H1 (cell line): ENCODE results near the gene PDE2A. TPM values are rescaled to one million over a fixed set of nuclear protein-coding genes. Genes with fewer than 3 reads are reported as not detected.
A peak's percentile ranks its signal among the peaks of the same experiment; 100 is the strongest.

Source experiments
- CTCF ChIA-PET: fragments of 300-600 bp; sonication (Branson Sonifier 250); formaldehyde crosslinking; loops from one replicate; lab custom pipeline; 2021; ENCODE audit not compliant: partially characterized antibody; lab: Charles Lee
- POLR2A ChIA-PET: fragments of 300-600 bp; sonication (Branson Sonifier 250); formaldehyde crosslinking; loops from one replicate; lab custom pipeline; 2021; ENCODE audit warnings: inconsistent platforms; ENCODE audit not compliant: partially characterized antibody; lab: Charles Lee
- DNase-seq, 2 experiments: peaks; one replicate each; pipeline versions ENCODE4 v3.0.0 to v3.0.0-alpha.2; 2010 to 2022; ENCODE audit warnings: low spot score in 2 of 2, low read depth in 1 of 2, mixed read lengths in 1 of 2
- FAIRE-seq: peaks from 2 replicates; lab custom pipeline; 2011; peaks lifted over from hg19 to GRCh38; lab: Jason Lieb, UNC
- H2AFZ ChIP-seq: 2 replicates; pipeline ENCODE4 v1.8.1; 2012; ENCODE audit warnings: low read length, inconsistent platforms
- H2AK5ac ChIP-seq: 2 replicates; pipeline ENCODE4 v1.6.1; 2013; ENCODE audit warnings: low read depth, low read length
- H2BK120ac ChIP-seq: replicated peaks from 2 replicates; pipeline ENCODE3; 2013; ENCODE audit warnings: low read depth, low read length, inconsistent platforms
- H2BK12ac ChIP-seq: 2 replicates; pipeline ENCODE4 v1.6.1; 2013; ENCODE audit warnings: low read depth, low read length
- H2BK15ac ChIP-seq: 2 replicates; pipeline ENCODE4 v1.6.1; 2013; ENCODE audit warnings: low read length
- H2BK20ac ChIP-seq: 2 replicates; pipeline ENCODE4 v1.6.1; 2013; ENCODE audit warnings: low read length
- H2BK5ac ChIP-seq: 2 replicates; pipeline ENCODE4 v1.6.1; 2013; ENCODE audit warnings: low read depth, low read length
- H3K14ac ChIP-seq: 2 replicates; pipeline ENCODE4 v1.6.1; 2013; ENCODE audit warnings: inconsistent platforms; ENCODE audit not compliant: insufficient read length
- H3K18ac ChIP-seq: 2 replicates; pipeline ENCODE4 v1.6.1; 2013; ENCODE audit warnings: low read length; ENCODE audit errors: extremely low read depth
- H3K23ac ChIP-seq: 2 replicates; pipeline ENCODE4 v1.6.1; 2013; ENCODE audit warnings: inconsistent platforms; ENCODE audit not compliant: insufficient read length
- H3K23me2 ChIP-seq: 2 replicates; pipeline ENCODE4 v1.6.1; 2013; ENCODE audit warnings: low read depth, low read length
- H3K27ac ChIP-seq: 2 replicates; pipeline ENCODE4 v1.6.1; 2011; ENCODE audit warnings: low read depth, low read length, inconsistent platforms
- H3K27me3 ChIP-seq, 4 experiments: replicated peaks in 1 of 4; 1 replicate in 1 of 4; 2 replicates in 3 of 4; pipeline versions ENCODE4 v1.6.1 to v1.8.1; 2011 to 2013; ENCODE audit warnings: low read length in 3 of 4, mild to moderate bottlenecking in 3 of 4, inconsistent platforms in 2 of 4, mixed read lengths in 2 of 4, moderate library complexity in 1 of 4; ENCODE audit not compliant: control insufficient read depth in 3 of 4, insufficient read depth in 3 of 4; ENCODE audit errors: extremely low read depth in 1 of 4
- H3K36me3 ChIP-seq, 4 experiments: 2 replicates each; pipeline versions ENCODE4 v1.6.1 to v1.8.1; 2011 to 2013; ENCODE audit warnings: mild to moderate bottlenecking in 4 of 4, low read length in 3 of 4, moderate library complexity in 2 of 4, control low read depth in 1 of 4, inconsistent platforms in 1 of 4; ENCODE audit not compliant: insufficient read depth in 4 of 4, control insufficient read depth in 2 of 4
- H3K4ac ChIP-seq: replicated peaks from 2 replicates; pipeline ENCODE3; 2013; ENCODE audit warnings: low read length, low read depth, mixed read lengths, inconsistent platforms; ENCODE audit not compliant: insufficient read length
- H3K4me1 ChIP-seq, 4 experiments: replicated peaks in 1 of 4; 1 replicate in 1 of 4; 2 replicates in 3 of 4; pipeline versions ENCODE4 v1.6.1 to v1.8.1; 2011 to 2013; ENCODE audit warnings: low read length in 3 of 4, inconsistent platforms in 2 of 4, mixed read lengths in 1 of 4; ENCODE audit not compliant: insufficient read depth in 4 of 4, control insufficient read depth in 3 of 4
- H3K4me2 ChIP-seq, 2 experiments: 2 replicates each; pipeline versions ENCODE4 v1.6.1 to v1.8.1; 2011 to 2013; ENCODE audit warnings: low read depth in 2 of 2, low read length in 2 of 2, control low read depth in 1 of 2, inconsistent platforms in 1 of 2, mild to moderate bottlenecking in 1 of 2; ENCODE audit not compliant: insufficient read depth in 1 of 2
- H3K4me3 ChIP-seq, 4 experiments: fragments of 200-600, 300-600 bp in 1 of 4; sonication (generic), shearing (Covaris generic), sonication (Bioruptor Twin) in 1 of 4; 2 replicates each; pipeline versions ENCODE4 v1.5.1 to v1.8.1; 2011 to 2016; ENCODE audit warnings: low read length in 4 of 4, low read depth in 3 of 4, control low read depth in 2 of 4, inconsistent platforms in 2 of 4, mild to moderate bottlenecking in 2 of 4, mixed read lengths in 1 of 4, moderate library complexity in 1 of 4; ENCODE audit not compliant: insufficient read depth in 2 of 4; ENCODE audit errors: extremely low read depth in 1 of 4
- H3K56ac ChIP-seq: replicated peaks from 2 replicates; pipeline ENCODE3; 2013; ENCODE audit warnings: low read depth, mild to moderate bottlenecking, mixed read lengths, low read length, inconsistent platforms; ENCODE audit not compliant: insufficient read length
- H3K79me1 ChIP-seq: 2 replicates; pipeline ENCODE4 v1.6.1; 2013; ENCODE audit warnings: low read depth, low read length, control low read depth
- H3K79me2 ChIP-seq, 2 experiments: 2 replicates each; pipeline versions ENCODE4 v1.6.1 to v1.8.1; 2012 to 2013; ENCODE audit warnings: low read length in 2 of 2, mild to moderate bottlenecking in 2 of 2, inconsistent platforms in 1 of 2; ENCODE audit not compliant: insufficient read depth in 2 of 2, control insufficient read depth in 1 of 2
- H3K9ac ChIP-seq, 4 experiments: replicated peaks in 1 of 4; 1 replicate in 1 of 4; 2 replicates in 3 of 4; pipeline versions ENCODE4 v1.6.1 to v1.8.1; 2011 to 2013; ENCODE audit warnings: low read depth in 3 of 4, low read length in 3 of 4, control low read depth in 2 of 4, mild to moderate bottlenecking in 2 of 4, moderate library complexity in 2 of 4, inconsistent platforms in 1 of 4; ENCODE audit errors: extremely low read depth in 1 of 4
- H3K9me3 ChIP-seq, 2 experiments: 2 replicates each; pipeline versions ENCODE4 v1.6.1 to v1.8.1; 2012 to 2013; ENCODE audit warnings: mild to moderate bottlenecking in 2 of 2, moderate library complexity in 2 of 2, control low read depth in 1 of 2, inconsistent platforms in 1 of 2, low read depth in 1 of 2, low read length in 1 of 2, mixed read lengths in 1 of 2; ENCODE audit not compliant: insufficient read depth in 2 of 2
- H4K20me1 ChIP-seq, 2 experiments: replicated peaks in 1 of 2; 2 replicates each; pipeline versions ENCODE3 to v1.8.1; 2011 to 2013; ENCODE audit warnings: inconsistent platforms in 2 of 2, low read length in 2 of 2, mild to moderate bottlenecking in 1 of 2; ENCODE audit not compliant: insufficient read depth in 2 of 2, control insufficient read depth in 1 of 2
- H4K5ac ChIP-seq: 2 replicates; pipeline ENCODE4 v1.6.1; 2013; ENCODE audit warnings: low read length, low read depth, mixed read lengths, inconsistent platforms; ENCODE audit not compliant: insufficient read length
- H4K8ac ChIP-seq: 2 replicates; pipeline ENCODE4 v1.8.0; 2013; ENCODE audit warnings: mild to moderate bottlenecking, moderate library complexity, low read length, inconsistent platforms; ENCODE audit not compliant: insufficient read depth; ENCODE audit errors: extremely low read depth
- H4K91ac ChIP-seq: replicated peaks from 2 replicates; pipeline ENCODE3; 2013; ENCODE audit warnings: low read length, mixed read lengths, inconsistent platforms; ENCODE audit not compliant: insufficient read length
- BACH1 ChIP-seq: IDR thresholded peaks from 2 replicates; pipeline ENCODE4 v1.6.1; 2012; ENCODE audit warnings: low read length, improper control_type of control experiment
- BRCA1 ChIP-seq: IDR thresholded peaks from 2 replicates; pipeline ENCODE4 v1.6.1; 2012; ENCODE audit warnings: low read depth, low read length, improper control_type of control experiment
- E2F6 ChIP-seq: IDR thresholded peaks from 2 replicates; pipeline ENCODE4 v1.6.1; 2012; ENCODE audit warnings: inconsistent platforms
- FOSL1 ChIP-seq: IDR thresholded peaks from 2 replicates; pipeline ENCODE4 v1.6.1; 2011; ENCODE audit warnings: mild to moderate bottlenecking, low read depth, low read length, moderate library complexity; ENCODE audit not compliant: insufficient read depth
- PHF8 ChIP-seq: fragments of 200-600 bp; sonication (generic); conservative IDR thresholded peaks from 2 replicates; pipeline ENCODE4 v1.7.1; 2012; ENCODE audit warnings: low read depth, mild to moderate bottlenecking, inconsistent platforms, low read length, moderate library complexity
- RBBP5 ChIP-seq: IDR thresholded peaks from 2 replicates; pipeline ENCODE4 v1.7.1; 2012; ENCODE audit warnings: low read depth, mild to moderate bottlenecking, inconsistent platforms, low read length, moderate library complexity, borderline replicate concordance
- RNF2 ChIP-seq: fragments of 200-900, 300-1000 bp; sonication (generic); IDR thresholded peaks from 2 replicates; pipeline ENCODE4 v1.7.1; 2016; ENCODE audit warnings: borderline replicate concordance, low read depth, mild to moderate bottlenecking, antibody characterized with exemption, low read length; ENCODE audit not compliant: poor library complexity, severe bottlenecking; ENCODE audit errors: missing control alignments
- RXRA ChIP-seq: IDR thresholded peaks from 2 replicates; pipeline ENCODE4 v1.6.1; 2011; ENCODE audit warnings: low read depth, mild to moderate bottlenecking, low read length, moderate library complexity; ENCODE audit not compliant: insufficient read depth
- SP2 ChIP-seq: IDR thresholded peaks from 2 replicates; pipeline ENCODE4 v1.6.1; 2012; ENCODE audit warnings: mild to moderate bottlenecking, low read length, inconsistent platforms
- TCF12 ChIP-seq: IDR thresholded peaks from 2 replicates; pipeline ENCODE4 v1.6.1; 2011; ENCODE audit warnings: low read depth, mild to moderate bottlenecking, low read length
- WGBS, 2 experiments: shearing (Covaris generic) in 1 of 2; methylation state at CpG; one replicate each; pipeline versions ENCODE4 v1.1.6 to v1.1.7; 2013 to 2015; ENCODE audit warnings: low lambda C conversion rate in 2 of 2, mixed read lengths in 2 of 2, inconsistent platforms in 1 of 2, low coverage in 1 of 2, missing lambda C conversion rate in 1 of 2; ENCODE audit not compliant: insufficient replicate concordance in 2 of 2, insufficient coverage in 1 of 2, insufficient read length in 1 of 2; ENCODE audit errors: extremely low coverage in 1 of 2, missing lambda C conversion rate in 1 of 2; 5-methylcytosine and 5-hydroxymethylcytosine counted together
- polyA plus RNA-seq, 7 experiments: library from polyadenylated mRNA; depleted of rRNA in 3 of 7; stranded (reverse) in 5 of 7; unstranded in 2 of 7; fragments of >200 nt in 5 of 7; fragments of 200-250 nt in 2 of 7; gene quantifications; 1 replicate in 5 of 7; 2 replicates in 1 of 7; 4 replicates in 1 of 7; pipeline versions ENCODE4 v1.2.1 to v1.2.3, GENCODE V29; 2011 to 2013; ENCODE audit warnings: missing spikeins in 2 of 7, mixed read lengths in 2 of 7
- total RNA-seq: library from RNA; stranded (reverse); fragmentation: NEBNext Ultra II Directional; extraction: Animal tissue kit (Norgen Biotek cat#: 25700); gene quantifications from 2 replicates; pipeline ENCODE4 v1.2.1, GENCODE V29; 2021

PDE2A gene
- total and polyA plus RNA-seq, 2 of the 8 experiments (the other 6 are each of a cell fraction or from before 2014, with no cell fraction given), result 3.4 to 7.1 TPM

- POLR2A ChIA-PET, result interaction anchor here (1.0 to 1.7 kb wide), 3 partner anchors 88 to 96 kb away, joined by 3 to 5 read pairs (median 3); no protein-coding TSS in a partner anchor
- H3K4me3 ChIP-seq, result peak overlapping the region; percentile 23 to 60 (median 38); a peak in 7 of 8 replicates
- no peak for FAIRE-seq
- TF ChIP-seq SP2, result no peak
- TF ChIP-seq BRCA1, result no peak
- no peak for TF ChIP-seq RBBP5
- TF ChIP-seq RNF2, result no peak
- TF ChIP-seq TCF12, result no peak
- no peak for TF ChIP-seq FOSL1
- no peak for TF ChIP-seq BACH1
- TF ChIP-seq PHF8, result no peak
- no peak for TF ChIP-seq RXRA
- no peak for TF ChIP-seq E2F6
These were observed 89.2 kb downstream of the PDE2A start for GRCh38 chr11:72584939-72585597.

More at GRCh38 chr11:72584939-72585597, 89.2 kb downstream of the PDE2A start:
- Histone ChIP-seq H4K8ac (peak overlapping the region; percentile 7; the same call in 1 of the 2 replicates), H3K4ac (no peak overlapping the region), H4K5ac (no peak overlapping the region), H3K27ac (no peak overlapping the region), H3K23me2 (peaks cover 5% of the 10 kb centered on the region; the same call in 1 of the 2 replicates), H3K9me3 (no peaks in the 10 kb centered on the region), H3K56ac (no peak overlapping the region), H3K18ac (peak overlapping the region; percentile 87), H3K4me2 (peak overlapping the region; percentile 79 to 86), H3K9ac (no peak overlapping the region; a peak in 1 of 7 replicates), H2BK120ac (no peak overlapping the region), H3K27me3 (peaks cover 19 to 67% (median 51%) of the 10 kb centered on the region in 4 experiments), H4K20me1 (peaks cover 0 to 1% of the 10 kb centered on the region in 2 experiments), H2BK20ac (no peak overlapping the region), H2AK5ac (no peak overlapping the region), H3K79me1 (0 out of 2 replicates have a peak, but pooled peaks cover 1% of the 10 kb centered on the region), H3K23ac (no peak overlapping the region), H3K14ac (no peak overlapping the region), H3K79me2 (no peaks in the 10 kb centered on the region), H4K91ac (no peak overlapping the region), H2BK12ac (0 out of 2 replicates have a peak overlapping the region, but pooled peaks have one; percentile 84), H3K36me3 (no peaks in the 10 kb centered on the region), H2AFZ (peak overlapping the region; percentile 48; the same call in 1 of the 2 replicates), H2BK15ac (no peak overlapping the region), H2BK5ac (no peak overlapping the region), H3K4me1 (peaks cover 0 to 7% (median 3%) of the 10 kb centered on the region in 4 experiments; a peak in 4 of 7 replicates)
- 62% methylated on average over 11 of the region's 12 CpGs; no CpG with 5 or more reads in 1 of the 2 experiments for WGBS, 2 experiments
- DNase-seq, result no peak
- CTCF ChIA-PET, result interaction anchor here (0.7 to 14.6 kb wide), 17 partner anchors 9 to 601 kb away, joined by 3 to 552 read pairs (median 8); partner anchors contain the start of genes ATG16L2 and PDE2A
